GM11168 (cell line): ENCODE results near the gene TENM4.
"Not testable (repeated sequence)": the region's sequence is repeated elsewhere in the genome, so short reads cannot be mapped to it uniquely, and the experiment has no call there.

ENCODE experiments used
- in situ Hi-C: fragments of 300-500 bp; cut with MboI; formaldehyde crosslinking; loops from one replicate; pipeline ENCODE4 v1.12.0; 2022; ENCODE audit warnings: low sequenced_read_pairs; ENCODE audit not compliant: unreplicated experiment

Gene TENM4

GRCh38 chr11:78635814-78636506 lies 804.9 kb downstream of the TENM4 start:
- in situ Hi-C loops, result no loop called here

GRCh38 chr11:78633516-78634310 lies 807.1 kb downstream of the TENM4 start:
- in situ Hi-C loops, result no loop called here

GRCh38 chr11:78630561-78631303 lies 810.1 kb downstream of the TENM4 start:
- in situ Hi-C loops, result no loop called here

GRCh38 chr11:78630155-78630554 lies 810.7 kb downstream of the TENM4 start:
- in situ Hi-C loops, result no loop called here

- in situ Hi-C loops, result no loop called here
Observed at GRCh38 chr11:78622666-78623065, 818.2 kb downstream of the TENM4 start.

- in situ Hi-C loops, result no loop called here
Observed at GRCh38 chr11:78620159-78620558, 820.7 kb downstream of the TENM4 start.

GRCh38 chr11:78615724-78616123 lies 825.1 kb downstream of the TENM4 start:
- in situ Hi-C loops, result no loop called here

GRCh38 chr11:78613378-78613813 lies 827.4 kb downstream of the TENM4 start:
- in situ Hi-C loops, result no loop called here

- in situ Hi-C loops, result no loop called here
Observed at GRCh38 chr11:78612721-78613377, 828.0 kb downstream of the TENM4 start.

GRCh38 chr11:78609321-78609720 lies 831.5 kb downstream of the TENM4 start:
- in situ Hi-C loops, result not testable (repeated sequence)

- in situ Hi-C loops, result no loop called here
Observed at GRCh38 chr11:78607696-78608095, 833.1 kb downstream of the TENM4 start.

GRCh38 chr11:78606667-78607066 lies 834.2 kb downstream of the TENM4 start:
- in situ Hi-C loops, result no loop called here

- in situ Hi-C loops, result no loop called here
Observed at GRCh38 chr11:78605296-78605695, 835.5 kb downstream of the TENM4 start.

- in situ Hi-C loops, result no loop called here
Observed at GRCh38 chr11:78603792-78604191, 837.0 kb downstream of the TENM4 start.
